Keratinocyte (primary cell): Measurements from ENCODE around the gene ISG20L2. TPM values are rescaled to one million over a fixed set of nuclear protein-coding genes. Genes with fewer than 3 reads are reported as not detected.

ENCODE experiments used
- DNase-seq: peaks from one replicate; pipeline ENCODE4 v3.0.0-alpha.2; 2011; ENCODE audit warnings: low read depth, missing footprints, low spot score
- FAIRE-seq: peaks from 2 replicates; lab custom pipeline; 2011; peaks lifted over from hg19 to GRCh38; lab: Jason Lieb, UNC
- H2AFZ ChIP-seq: 2 replicates; pipeline ENCODE4 v1.6.0; 2012; ENCODE audit warnings: low read length, control low read depth, inconsistent platforms; ENCODE audit not compliant: control insufficient read depth
- H3K27ac ChIP-seq: 2 replicates; pipeline ENCODE4 v1.5.1; 2011; ENCODE audit warnings: low read length; ENCODE audit not compliant: control insufficient read depth, insufficient read depth
- H3K27me3 ChIP-seq: 3 replicates; pipeline ENCODE4 v1.6.0; 2011; ENCODE audit warnings: low read length; ENCODE audit not compliant: control insufficient read depth, insufficient read depth; ENCODE audit errors: extremely low read depth
- H3K36me3 ChIP-seq, 2 experiments: 2 replicates in 1 of 2; 3 replicates in 1 of 2; pipeline ENCODE4 v1.5.1; 2011; ENCODE audit warnings: low read length in 2 of 2, mild to moderate bottlenecking in 1 of 2; ENCODE audit not compliant: control insufficient read depth in 2 of 2, insufficient read depth in 2 of 2; ENCODE audit errors: extremely low read depth in 1 of 2
- H3K4me1 ChIP-seq: 3 replicates; pipeline ENCODE4 v1.5.1; 2011; ENCODE audit warnings: low read length; ENCODE audit not compliant: control insufficient read depth, insufficient read depth; ENCODE audit errors: extremely low read depth
- H3K4me2 ChIP-seq: 3 replicates; pipeline ENCODE4 v1.6.0; 2011; ENCODE audit warnings: low read depth, low read length; ENCODE audit not compliant: control insufficient read depth, insufficient read depth; ENCODE audit errors: extremely low read depth
- H3K4me3 ChIP-seq, 3 experiments: fragments of 200-600 bp in 1 of 3; sonication (generic) in 1 of 3; 2 replicates in 2 of 3; 3 replicates in 1 of 3; pipeline ENCODE4 v1.5.1; 2011 to 2016; ENCODE audit warnings: low read length in 3 of 3, mild to moderate bottlenecking in 3 of 3, control low read depth in 2 of 3, inconsistent platforms in 1 of 3, low read depth in 1 of 3, mixed read lengths in 1 of 3, mixed run types in 1 of 3, moderate library complexity in 1 of 3; ENCODE audit not compliant: control insufficient read depth in 2 of 3, insufficient read depth in 2 of 3; ENCODE audit errors: extremely low read depth in 1 of 3
- H3K79me2 ChIP-seq: 2 replicates; pipeline ENCODE4 v1.6.0; 2012; ENCODE audit warnings: low read length; ENCODE audit not compliant: control insufficient read depth, insufficient read depth
- H3K9ac ChIP-seq: 3 replicates; pipeline ENCODE4 v1.6.0; 2011; ENCODE audit warnings: low read length; ENCODE audit not compliant: control insufficient read depth, insufficient read depth; ENCODE audit errors: extremely low read depth
- H3K9me1 ChIP-seq: 3 replicates; pipeline ENCODE4 v1.6.0; 2011; ENCODE audit warnings: low read length; ENCODE audit not compliant: control insufficient read depth, insufficient read depth; ENCODE audit errors: extremely low read depth
- H3K9me3 ChIP-seq: 2 replicates; pipeline ENCODE4 v1.5.1; 2012; ENCODE audit warnings: low read depth, low read length; ENCODE audit not compliant: control insufficient read depth
- H4K20me1 ChIP-seq: 3 replicates; pipeline ENCODE4 v1.6.0; 2011; ENCODE audit warnings: low read length; ENCODE audit not compliant: control insufficient read depth, insufficient read depth; ENCODE audit errors: extremely low read depth
- EZH2 ChIP-seq: IDR thresholded peaks from one replicate; pipeline ENCODE4 v1.6.1; 2012; ENCODE audit warnings: inconsistent platforms, mild to moderate bottlenecking, low read length, moderate library complexity
- dilution Hi-C: fragments of 300-500 bp; cut with MboI; formaldehyde crosslinking; loops from one replicate; pipeline ENCODE4 v1.7.0; 2020; ENCODE audit warnings: low sequenced_read_pairs; ENCODE audit not compliant: extremely low pct_ligation_motif_present
- polyA minus RNA-seq, 3 experiments: library from RNA; depleted of rRNA, polyadenylated mRNA; stranded (reverse); fragments of >200 nt; gene quantifications; 1 replicate in 1 of 3; 2 replicates in 1 of 3; 3 replicates in 1 of 3; pipeline ENCODE4 v1.2.3, GENCODE V29; 2011
- polyA plus RNA-seq, 5 experiments: library from polyadenylated mRNA; depleted of rRNA in 3 of 5; stranded (reverse) in 3 of 5; stranded (forward) in 1 of 5; unstranded in 1 of 5; fragments of >200 nt; gene quantifications; 1 replicate in 1 of 5; 2 replicates in 3 of 5; 3 replicates in 1 of 5; pipeline versions ENCODE4 v1.2.1 to v1.2.3, GENCODE V29; 2011 to 2012; ENCODE audit warnings: missing spikeins in 2 of 5, low read depth in 1 of 5, low replicate concordance in 1 of 5
- TF ChIP-seq, protein P1 (sequence below), 3 experiments: IDR thresholded peaks in 1 of 3; conservative IDR thresholded peaks in 1 of 3; optimal IDR thresholded peaks in 1 of 3; 2 replicates in 2 of 3; 3 replicates in 1 of 3; pipeline versions ENCODE3 to v1.5.1; 2011; ENCODE audit warnings: low read length in 3 of 3, mild to moderate bottlenecking in 3 of 3, moderate library complexity in 2 of 3, control low read depth in 1 of 3, inconsistent platforms in 1 of 3; ENCODE audit not compliant: insufficient read depth in 2 of 3; ENCODE audit errors: extremely low read depth in 1 of 3

The ISG20L2 gene, protein sequence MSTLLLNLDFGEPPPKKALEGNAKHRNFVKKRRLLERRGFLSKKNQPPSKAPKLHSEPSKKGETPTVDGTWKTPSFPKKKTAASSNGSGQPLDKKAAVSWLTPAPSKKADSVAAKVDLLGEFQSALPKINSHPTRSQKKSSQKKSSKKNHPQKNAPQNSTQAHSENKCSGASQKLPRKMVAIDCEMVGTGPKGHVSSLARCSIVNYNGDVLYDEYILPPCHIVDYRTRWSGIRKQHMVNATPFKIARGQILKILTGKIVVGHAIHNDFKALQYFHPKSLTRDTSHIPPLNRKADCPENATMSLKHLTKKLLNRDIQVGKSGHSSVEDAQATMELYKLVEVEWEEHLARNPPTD
- 48.1 to 56.6 TPM (median 48.6 TPM) in 3 replicates for polyA plus RNA-seq
- 19.9 TPM for polyA plus RNA-seq (2011; ENCODE audit: low read depth)
- polyA plus RNA-seq (2011; cell fraction: cytosol; rRNA removed) = 44.2 and 61.0 TPM in 2 replicates
- polyA plus RNA-seq (2011; cell fraction: nucleus; rRNA removed) = 44.3 and 44.4 TPM in 2 replicates
- polyA plus RNA-seq (2012; ENCODE audit: low replicate concordance) = 20.2 and 33.8 TPM in 2 replicates
- 47.8 to 55.4 TPM (median 54.2 TPM) in 3 replicates for polyA minus RNA-seq
- polyA minus RNA-seq (2011; cell fraction: cytosol; rRNA and poly(A)+ RNA removed) = 25.9 TPM
- 18.7 and 32.7 TPM in 2 replicates for polyA minus RNA-seq (2011; cell fraction: nucleus; rRNA and poly(A)+ RNA removed)

DNA sequence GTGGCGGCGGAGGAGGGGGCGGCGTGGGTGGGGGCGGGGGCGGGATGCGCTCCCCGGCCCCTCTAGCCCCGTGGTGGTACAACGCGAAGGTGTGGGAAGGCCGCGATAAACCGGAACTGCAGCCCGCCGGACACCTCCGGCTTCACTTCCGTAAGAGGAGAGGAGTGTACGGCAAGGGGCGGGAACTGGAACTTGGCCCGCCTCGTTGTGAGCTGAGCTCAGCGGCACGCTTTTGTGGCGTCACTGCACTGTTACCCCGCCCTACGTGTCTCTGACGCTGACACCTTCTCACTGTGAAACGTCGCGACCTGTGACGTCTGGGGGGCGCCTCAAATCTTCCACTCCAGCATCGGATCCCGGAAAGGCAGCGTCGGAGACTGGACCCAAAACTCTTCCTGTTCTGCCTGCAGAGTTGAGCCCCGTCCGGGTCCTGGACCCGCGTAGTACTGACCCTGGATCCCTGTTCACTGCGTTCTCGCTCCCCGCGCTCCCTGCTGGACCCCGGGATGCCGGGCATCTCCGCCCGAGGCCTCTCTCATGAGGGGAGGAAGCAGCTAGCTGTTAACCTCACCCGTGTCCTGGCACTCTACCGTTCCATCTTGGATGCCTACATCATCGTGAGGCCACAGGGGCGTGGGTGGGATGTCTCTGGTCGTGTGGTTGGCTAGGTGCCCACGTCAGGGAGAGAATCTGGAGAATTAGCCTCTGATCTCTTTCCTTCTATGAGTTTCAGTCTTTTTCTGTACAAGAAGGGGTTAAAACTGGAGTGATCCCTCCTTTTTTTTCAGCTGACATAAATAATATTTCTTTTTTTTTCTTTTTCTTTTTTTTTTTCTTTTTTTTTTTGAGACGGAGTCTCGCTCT, at the start of gene ISG20L2:
ISG20L2 (minus strand) TSS at position 168 of the 864 bp plus-strand sequence. CDS start 1,114 bp downstream, outside the sequence.
- H3K9me1 ChIP-seq = no peaks in the 10 kb centered on the region
- dilution Hi-C loops = no loop called here
- H3K9ac ChIP-seq = peak within 1 kb of the TSS; percentile 96
- peaks cover 50% of the 10 kb centered on the region for H3K4me1 ChIP-seq
- FAIRE-seq (peak; percentile 73), DNase-seq (peak; percentile 90)
- peak within 1 kb of the TSS; percentile 89 for H3K27ac ChIP-seq
- H3K79me2 ChIP-seq = peaks cover 56% of the 10 kb centered on the region
- TF ChIP-seq, protein P1, sequence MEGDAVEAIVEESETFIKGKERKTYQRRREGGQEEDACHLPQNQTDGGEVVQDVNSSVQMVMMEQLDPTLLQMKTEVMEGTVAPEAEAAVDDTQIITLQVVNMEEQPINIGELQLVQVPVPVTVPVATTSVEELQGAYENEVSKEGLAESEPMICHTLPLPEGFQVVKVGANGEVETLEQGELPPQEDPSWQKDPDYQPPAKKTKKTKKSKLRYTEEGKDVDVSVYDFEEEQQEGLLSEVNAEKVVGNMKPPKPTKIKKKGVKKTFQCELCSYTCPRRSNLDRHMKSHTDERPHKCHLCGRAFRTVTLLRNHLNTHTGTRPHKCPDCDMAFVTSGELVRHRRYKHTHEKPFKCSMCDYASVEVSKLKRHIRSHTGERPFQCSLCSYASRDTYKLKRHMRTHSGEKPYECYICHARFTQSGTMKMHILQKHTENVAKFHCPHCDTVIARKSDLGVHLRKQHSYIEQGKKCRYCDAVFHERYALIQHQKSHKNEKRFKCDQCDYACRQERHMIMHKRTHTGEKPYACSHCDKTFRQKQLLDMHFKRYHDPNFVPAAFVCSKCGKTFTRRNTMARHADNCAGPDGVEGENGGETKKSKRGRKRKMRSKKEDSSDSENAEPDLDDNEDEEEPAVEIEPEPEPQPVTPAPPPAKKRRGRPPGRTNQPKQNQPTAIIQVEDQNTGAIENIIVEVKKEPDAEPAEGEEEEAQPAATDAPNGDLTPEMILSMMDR (optimal IDR thresholded peaks at IDR 0.05 in 1 of 3, IDR thresholded peaks at IDR 0.05 in 1 of 3, conservative IDR thresholded peaks at IDR 0.05 in 1 of 3; ENCODE audit: extremely low read depth in 1 of 3, insufficient read depth in 2 of 3, low read length in 3 of 3) = no peak
- TF ChIP-seq EZH2 = no peak
- H3K9me3 ChIP-seq = no peaks in the 10 kb centered on the region
- H2AFZ ChIP-seq = peak within 1 kb of the TSS; percentile 91
- H3K4me3 ChIP-seq = peak within 1 kb of the TSS; percentile 68 to 91 (median 75)
- H4K20me1 ChIP-seq = peaks cover 14% of the 10 kb centered on the region
- H3K4me2 ChIP-seq = peak within 1 kb of the TSS; percentile 96
- H3K36me3 ChIP-seq = peaks cover 11 to 13% of the 10 kb centered on the region in 2 experiments
- H3K27me3 ChIP-seq = no peaks in the 10 kb centered on the region

DNA sequence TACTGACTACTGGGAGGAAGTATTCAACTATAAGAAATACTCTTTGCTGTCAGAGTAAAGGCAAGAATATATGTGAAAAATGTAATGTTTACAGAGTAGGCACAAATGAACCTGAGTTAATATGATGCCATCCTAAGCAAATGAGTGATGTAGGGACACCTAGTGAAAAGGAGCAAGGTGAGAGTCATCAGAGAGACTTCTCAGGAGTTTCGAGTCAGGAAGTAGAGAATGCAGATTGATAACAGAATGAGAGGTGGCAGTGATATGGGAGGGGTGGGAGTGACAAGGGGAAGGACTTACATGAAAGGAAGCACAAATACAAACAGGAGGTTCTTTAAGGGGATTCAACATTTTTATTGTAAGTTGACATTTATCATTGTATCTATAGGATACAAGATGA, 49.0 kb upstream of the ISG20L2 start:
- Histone ChIP-seq H3K27ac (no peak overlapping the region), H3K9ac (no peak overlapping the region), H3K4me1 (peaks cover 4% of the 10 kb centered on the region), H3K9me1 (no peaks in the 10 kb centered on the region), H3K27me3 (no peaks in the 10 kb centered on the region), H3K79me2 (peaks cover 76% of the 10 kb centered on the region), H3K36me3 (peaks cover 2 to 11% of the 10 kb centered on the region in 2 experiments), H2AFZ (no peak overlapping the region), H3K9me3 (no peaks in the 10 kb centered on the region), H3K4me3 (no peak overlapping the region), H3K4me2 (no peak overlapping the region), H4K20me1 (peaks cover 9% of the 10 kb centered on the region)
- dilution Hi-C loops = no loop called here
- no peak for FAIRE-seq
- TF ChIP-seq EZH2 = no peak
- TF ChIP-seq, protein P1 (optimal IDR thresholded peaks at IDR 0.05 in 1 of 3, IDR thresholded peaks at IDR 0.05 in 1 of 3, conservative IDR thresholded peaks at IDR 0.05 in 1 of 3; ENCODE audit: extremely low read depth in 1 of 3, insufficient read depth in 2 of 3, low read length in 3 of 3) = no peak
- DNase-seq = no peak
